HepG2 (cell line): Measurements from ENCODE around the gene DDIT4. TPM values are rescaled to one million over a fixed set of nuclear protein-coding genes. Genes with fewer than 3 reads are reported as not detected.
A peak's percentile ranks its signal among the peaks of the same experiment; 100 is the strongest.

ENCODE experiments used
- GATAD2A ChIP-seq: IDR thresholded peaks from 2 replicates; pipeline ENCODE4 v1.6.1; 2016
- HDAC2 ChIP-seq: sonication (generic); formaldehyde crosslinking; IDR thresholded peaks from 2 replicates; pipeline ENCODE4 v1.4.0; 2020; ENCODE audit warnings: missing genetic modification reagents
- MYNN ChIP-seq: sonication (generic); formaldehyde crosslinking; IDR thresholded peaks from 2 replicates; pipeline ENCODE4 v1.4.0; 2020; ENCODE audit warnings: mild to moderate bottlenecking, low read depth, missing genetic modification reagents
- NAIF1 ChIP-seq: sonication (generic); formaldehyde crosslinking; IDR thresholded peaks from 2 replicates; pipeline ENCODE4 v1.5.0; 2020; ENCODE audit warnings: mild to moderate bottlenecking, missing genetic modification reagents, borderline replicate concordance
- NCOA1 ChIP-seq: sonication (generic); formaldehyde crosslinking; IDR thresholded peaks from 2 replicates; pipeline ENCODE4 v1.9.0; 2021; ENCODE audit warnings: missing genetic modification reagents
- NFRKB ChIP-seq: fragments of 450-650 bp; IDR thresholded peaks from 2 replicates; pipeline ENCODE4 v1.6.1; 2017
- PTBP1 ChIP-seq: fragments of 200-400 bp; formaldehyde crosslinking; IDR thresholded peaks from 2 replicates; pipeline ENCODE4 v1.6.1; 2018; ENCODE audit warnings: low read length, low read depth; ENCODE audit not compliant: poor library complexity, severe bottlenecking
- REL ChIP-seq: sonication (generic); formaldehyde crosslinking; conservative IDR thresholded peaks from 2 replicates; pipeline ENCODE4 v1.8.0; 2022; ENCODE audit warnings: mild to moderate bottlenecking, missing genetic modification reagents, moderate library complexity
- SAP130 ChIP-seq: IDR thresholded peaks from 2 replicates; pipeline ENCODE4 v1.6.1; 2016; ENCODE audit warnings: low read depth
- ZMYM2 ChIP-seq: sonication (generic); formaldehyde crosslinking; IDR thresholded peaks from 2 replicates; pipeline ENCODE4 v1.8.0; 2022; ENCODE audit warnings: mild to moderate bottlenecking, missing genetic modification reagents
- ZNF354B ChIP-seq: sonication (generic); formaldehyde crosslinking; IDR thresholded peaks from 2 replicates; pipeline ENCODE4 v1.8.0; 2022; ENCODE audit warnings: mild to moderate bottlenecking, missing genetic modification reagents
- ZNF501 ChIP-seq: sonication (generic); formaldehyde crosslinking; IDR thresholded peaks from 2 replicates; pipeline ENCODE4 v1.5.1; 2020; ENCODE audit warnings: mild to moderate bottlenecking, moderate library complexity, missing genetic modification reagents
- ZNF552 ChIP-seq: sonication (generic); formaldehyde crosslinking; IDR thresholded peaks from 2 replicates; pipeline ENCODE4 v1.9.0; 2022; ENCODE audit warnings: missing genetic modification reagents, mild to moderate bottlenecking, borderline replicate concordance
- ZNF564 ChIP-seq: sonication (generic); formaldehyde crosslinking; IDR thresholded peaks from 2 replicates; pipeline ENCODE4 v1.8.1; 2023; ENCODE audit warnings: mild to moderate bottlenecking, missing genetic modification reagents
- ZNF674 ChIP-seq: sonication (generic); formaldehyde crosslinking; IDR thresholded peaks from 2 replicates; pipeline ENCODE4 v1.5.0; 2020; ENCODE audit warnings: low read depth, mild to moderate bottlenecking, missing genetic modification reagents
- ZNF737 ChIP-seq: sonication (generic); formaldehyde crosslinking; IDR thresholded peaks from 2 replicates; pipeline ENCODE4 v1.5.0; 2020; ENCODE audit warnings: missing genetic modification reagents, mild to moderate bottlenecking, borderline replicate concordance
- ZNF766 ChIP-seq: sonication (generic); formaldehyde crosslinking; IDR thresholded peaks from 2 replicates; pipeline ENCODE4 v1.5.0; 2020; ENCODE audit warnings: missing genetic modification reagents, borderline replicate concordance
- ZNF883 ChIP-seq: sonication (generic); formaldehyde crosslinking; IDR thresholded peaks from 2 replicates; pipeline ENCODE4 v1.5.1; 2020; ENCODE audit warnings: mild to moderate bottlenecking, missing genetic modification reagents; ENCODE audit errors: not compliant biosample characterization
- polyA plus RNA-seq, 8 experiments: library from polyadenylated mRNA; depleted of rRNA in 3 of 8; stranded (reverse) in 7 of 8; unstranded in 1 of 8; fragments of >200 nt; fragmentation: Illumina TruSeq in 4 of 8; extraction: Trizol in 4 of 8; gene quantifications; 2 replicates each; pipeline versions ENCODE4 v1.2.1 to v1.2.3, GENCODE V29; 2011 to 2016; ENCODE audit warnings: low read depth in 4 of 8, missing spikeins in 1 of 8, mixed read lengths in 1 of 8; ENCODE audit not compliant: insufficient read depth in 1 of 8
- total RNA-seq, 5 experiments: library from RNA; depleted of rRNA; stranded (reverse); fragments of >200 nt; fragmentation: Illumina TruSeq; extraction: Trizol; gene quantifications; 2 replicates each; pipeline ENCODE4 v1.2.3, GENCODE V29; 2016; ENCODE audit warnings: low read depth in 1 of 5
- TF ChIP-seq, protein P1 (sequence below): sonication (generic); formaldehyde crosslinking; conservative IDR thresholded peaks from 2 replicates; pipeline ENCODE4 v1.8.0; 2022; ENCODE audit warnings: missing genetic modification reagents
- TF ChIP-seq, protein P2 (sequence below): sonication (generic); formaldehyde crosslinking; IDR thresholded peaks from 2 replicates; pipeline ENCODE4 v1.4.0; 2020; ENCODE audit warnings: missing genetic modification reagents
- TF ChIP-seq, protein P3 (sequence below): sonication (generic); formaldehyde crosslinking; IDR thresholded peaks from 2 replicates; pipeline ENCODE4 v1.4.0; 2020; ENCODE audit warnings: missing genetic modification reagents
- TF ChIP-seq, protein P4 (sequence below): sonication (generic); formaldehyde crosslinking; IDR thresholded peaks from 2 replicates; pipeline ENCODE4 v1.9.0; 2021; ENCODE audit warnings: missing genetic modification reagents, mild to moderate bottlenecking, borderline replicate concordance

Gene DDIT4
- total and polyA plus RNA-seq, 2 of the 13 experiments (the other 11 are each of a cell fraction or from before 2014, with no cell fraction given), result 35.6 to 40.7 TPM

DNA sequence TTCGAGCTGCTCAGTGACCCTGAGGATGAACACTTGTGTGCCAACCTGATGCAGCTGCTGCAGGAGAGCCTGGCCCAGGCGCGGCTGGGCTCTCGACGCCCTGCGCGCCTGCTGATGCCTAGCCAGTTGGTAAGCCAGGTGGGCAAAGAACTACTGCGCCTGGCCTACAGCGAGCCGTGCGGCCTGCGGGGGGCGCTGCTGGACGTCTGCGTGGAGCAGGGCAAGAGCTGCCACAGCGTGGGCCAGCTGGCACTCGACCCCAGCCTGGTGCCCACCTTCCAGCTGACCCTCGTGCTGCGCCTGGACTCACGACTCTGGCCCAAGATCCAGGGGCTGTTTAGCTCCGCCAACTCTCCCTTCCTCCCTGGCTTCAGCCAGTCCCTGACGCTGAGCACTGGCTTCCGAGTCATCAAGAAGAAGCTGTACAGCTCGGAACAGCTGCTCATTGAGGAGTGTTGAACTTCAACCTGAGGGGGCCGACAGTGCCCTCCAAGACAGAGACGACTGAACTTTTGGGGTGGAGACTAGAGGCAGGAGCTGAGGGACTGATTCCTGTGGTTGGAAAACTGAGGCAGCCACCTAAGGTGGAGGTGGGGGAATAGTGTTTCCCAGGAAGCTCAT, 1.1 kb downstream of the DDIT4 start (continued):
- TF ChIP-seq REL (CRISPR knock-in tag), result no peak
- TF ChIP-seq ZNF552 (CRISPR knock-in tag), result peak; percentile 80; the same call in 1 of the 2 replicates
- TF ChIP-seq, protein P1, sequence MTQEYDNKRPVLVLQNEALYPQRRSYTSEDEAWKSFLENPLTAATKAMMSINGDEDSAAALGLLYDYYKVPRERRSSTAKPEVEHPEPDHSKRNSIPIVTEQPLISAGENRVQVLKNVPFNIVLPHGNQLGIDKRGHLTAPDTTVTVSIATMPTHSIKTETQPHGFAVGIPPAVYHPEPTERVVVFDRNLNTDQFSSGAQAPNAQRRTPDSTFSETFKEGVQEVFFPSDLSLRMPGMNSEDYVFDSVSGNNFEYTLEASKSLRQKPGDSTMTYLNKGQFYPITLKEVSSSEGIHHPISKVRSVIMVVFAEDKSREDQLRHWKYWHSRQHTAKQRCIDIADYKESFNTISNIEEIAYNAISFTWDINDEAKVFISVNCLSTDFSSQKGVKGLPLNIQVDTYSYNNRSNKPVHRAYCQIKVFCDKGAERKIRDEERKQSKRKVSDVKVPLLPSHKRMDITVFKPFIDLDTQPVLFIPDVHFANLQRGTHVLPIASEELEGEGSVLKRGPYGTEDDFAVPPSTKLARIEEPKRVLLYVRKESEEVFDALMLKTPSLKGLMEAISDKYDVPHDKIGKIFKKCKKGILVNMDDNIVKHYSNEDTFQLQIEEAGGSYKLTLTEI (CRISPR knock-in tag), result no peak
- 0 out of 2 replicates have a peak, but pooled peaks have one; percentile 85 for TF ChIP-seq ZNF674 (CRISPR knock-in tag)
- TF ChIP-seq NFRKB, result no peak
- TF ChIP-seq, protein P2, sequence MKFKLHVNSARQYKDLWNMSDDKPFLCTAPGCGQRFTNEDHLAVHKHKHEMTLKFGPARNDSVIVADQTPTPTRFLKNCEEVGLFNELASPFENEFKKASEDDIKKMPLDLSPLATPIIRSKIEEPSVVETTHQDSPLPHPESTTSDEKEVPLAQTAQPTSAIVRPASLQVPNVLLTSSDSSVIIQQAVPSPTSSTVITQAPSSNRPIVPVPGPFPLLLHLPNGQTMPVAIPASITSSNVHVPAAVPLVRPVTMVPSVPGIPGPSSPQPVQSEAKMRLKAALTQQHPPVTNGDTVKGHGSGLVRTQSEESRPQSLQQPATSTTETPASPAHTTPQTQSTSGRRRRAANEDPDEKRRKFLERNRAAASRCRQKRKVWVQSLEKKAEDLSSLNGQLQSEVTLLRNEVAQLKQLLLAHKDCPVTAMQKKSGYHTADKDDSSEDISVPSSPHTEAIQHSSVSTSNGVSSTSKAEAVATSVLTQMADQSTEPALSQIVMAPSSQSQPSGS (CRISPR knock-in tag), result no peak
- 0 out of 2 replicates have a peak, but pooled peaks have one; percentile 66 for TF ChIP-seq ZNF354B (CRISPR knock-in tag)
- TF ChIP-seq MYNN, result no peak
- TF ChIP-seq NAIF1 (CRISPR knock-in tag), result 0 out of 2 replicates have a peak, but pooled peaks have one; percentile 31
- no peak for TF ChIP-seq ZNF564 (CRISPR knock-in tag)
- TF ChIP-seq, protein P3, sequence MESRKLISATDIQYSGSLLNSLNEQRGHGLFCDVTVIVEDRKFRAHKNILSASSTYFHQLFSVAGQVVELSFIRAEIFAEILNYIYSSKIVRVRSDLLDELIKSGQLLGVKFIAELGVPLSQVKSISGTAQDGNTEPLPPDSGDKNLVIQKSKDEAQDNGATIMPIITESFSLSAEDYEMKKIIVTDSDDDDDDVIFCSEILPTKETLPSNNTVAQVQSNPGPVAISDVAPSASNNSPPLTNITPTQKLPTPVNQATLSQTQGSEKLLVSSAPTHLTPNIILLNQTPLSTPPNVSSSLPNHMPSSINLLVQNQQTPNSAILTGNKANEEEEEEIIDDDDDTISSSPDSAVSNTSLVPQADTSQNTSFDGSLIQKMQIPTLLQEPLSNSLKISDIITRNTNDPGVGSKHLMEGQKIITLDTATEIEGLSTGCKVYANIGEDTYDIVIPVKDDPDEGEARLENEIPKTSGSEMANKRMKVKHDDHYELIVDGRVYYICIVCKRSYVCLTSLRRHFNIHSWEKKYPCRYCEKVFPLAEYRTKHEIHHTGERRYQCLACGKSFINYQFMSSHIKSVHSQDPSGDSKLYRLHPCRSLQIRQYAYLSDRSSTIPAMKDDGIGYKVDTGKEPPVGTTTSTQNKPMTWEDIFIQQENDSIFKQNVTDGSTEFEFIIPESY, result 0 out of 2 replicates have a peak, but pooled peaks have one; percentile 32
- peak; percentile 15 for TF ChIP-seq SAP130 (CRISPR knock-in tag)
- no peak for TF ChIP-seq ZNF766 (CRISPR knock-in tag)
- TF ChIP-seq, protein P4, sequence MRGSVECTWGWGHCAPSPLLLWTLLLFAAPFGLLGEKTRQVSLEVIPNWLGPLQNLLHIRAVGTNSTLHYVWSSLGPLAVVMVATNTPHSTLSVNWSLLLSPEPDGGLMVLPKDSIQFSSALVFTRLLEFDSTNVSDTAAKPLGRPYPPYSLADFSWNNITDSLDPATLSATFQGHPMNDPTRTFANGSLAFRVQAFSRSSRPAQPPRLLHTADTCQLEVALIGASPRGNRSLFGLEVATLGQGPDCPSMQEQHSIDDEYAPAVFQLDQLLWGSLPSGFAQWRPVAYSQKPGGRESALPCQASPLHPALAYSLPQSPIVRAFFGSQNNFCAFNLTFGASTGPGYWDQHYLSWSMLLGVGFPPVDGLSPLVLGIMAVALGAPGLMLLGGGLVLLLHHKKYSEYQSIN (CRISPR knock-in tag), result no peak
- TF ChIP-seq HDAC2 (CRISPR knock-in tag), result peak; percentile 36; the same call in 1 of the 2 replicates
- 0 out of 2 replicates have a peak, but pooled peaks have one; percentile 47 for TF ChIP-seq ZNF501 (CRISPR knock-in tag)
- no peak for TF ChIP-seq ZNF883 (CRISPR knock-in tag)
- no peak for TF ChIP-seq NCOA1
- TF ChIP-seq ZMYM2 (CRISPR knock-in tag), result no peak
- TF ChIP-seq PTBP1, result no peak
- TF ChIP-seq GATAD2A, result peak; percentile 50
- TF ChIP-seq ZNF737 (CRISPR knock-in tag), result 0 out of 2 replicates have a peak, but pooled peaks have one; percentile 34
